ENCODE results near the gene TMEM154.

- no peak for TF ChIP-seq TCF12 (IDR thresholded peaks at IDR 0.05; ENCODE audit: low read depth)
- TF ChIP-seq YY1 (IDR thresholded peaks at IDR 0.05; ENCODE audit: low read depth) = no peak
- 0 out of 2 replicates have a peak, but pooled peaks have one; percentile 2 for TF ChIP-seq RAD21 (IDR thresholded peaks at IDR 0.05; ENCODE audit: low read depth)
- TF ChIP-seq EP300 (IDR thresholded peaks at IDR 0.05; ENCODE audit: borderline replicate concordance) = no peak
- TF ChIP-seq, protein P1, sequence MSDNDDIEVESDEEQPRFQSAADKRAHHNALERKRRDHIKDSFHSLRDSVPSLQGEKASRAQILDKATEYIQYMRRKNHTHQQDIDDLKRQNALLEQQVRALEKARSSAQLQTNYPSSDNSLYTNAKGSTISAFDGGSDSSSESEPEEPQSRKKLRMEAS (IDR thresholded peaks at IDR 0.05) = no peak
- no peak for TF ChIP-seq FOXM1 (IDR thresholded peaks at IDR 0.05; ENCODE audit: borderline replicate concordance, low read depth)
- TF ChIP-seq CEBPB (IDR thresholded peaks at IDR 0.05) = no peak
- TF ChIP-seq TEAD4 (IDR thresholded peaks at IDR 0.05) = no peak
- TF ChIP-seq TAF1 (IDR thresholded peaks at IDR 0.05; ENCODE audit: low read depth) = no peak
- TF ChIP-seq USF1 (IDR thresholded peaks at IDR 0.05) = no peak
- TF ChIP-seq CREB1 (IDR thresholded peaks at IDR 0.05; ENCODE audit: low read depth) = no peak
These were observed 98.1 kb downstream of the TMEM154 start for GRCh38 chr4:152581536-152582160.

Data from Ishikawa (cell line).